AG09319 (cell line): ENCODE measurements around the gene MUC4.

ENCODE experiments used
- DNase-seq: peaks from one replicate; pipeline ENCODE4 v3.0.0-alpha.2; 2010; ENCODE audit warnings: low read depth; ENCODE audit errors: extremely low read depth
- TF ChIP-seq, protein P1 (sequence below): IDR thresholded peaks from 2 replicates; pipeline ENCODE4 v1.5.1; 2011; ENCODE audit warnings: low read depth, mild to moderate bottlenecking, inconsistent platforms, low read length, moderate library complexity

The MUC4 gene

DNA sequence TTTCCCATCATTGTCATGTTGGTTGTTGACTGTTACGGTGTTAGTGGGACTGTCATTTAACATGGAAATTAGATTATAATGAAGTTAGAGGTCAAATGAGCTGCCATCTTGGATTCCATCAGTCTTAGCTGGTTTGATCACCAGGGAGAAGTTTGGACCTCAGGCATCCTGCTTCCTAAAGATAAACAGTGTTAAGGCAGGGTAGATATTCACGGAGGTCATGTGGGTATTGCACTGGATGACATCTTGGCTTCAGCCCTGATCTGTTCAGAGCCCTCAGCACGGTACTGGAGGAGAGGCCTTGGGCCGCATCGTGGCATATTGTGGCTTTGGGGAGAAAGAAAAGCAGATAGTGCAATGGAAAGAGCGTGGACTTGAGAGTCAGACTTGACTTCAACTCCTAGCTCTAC, 102.0 kb downstream of the MUC4 start:
- TF ChIP-seq, protein P1, sequence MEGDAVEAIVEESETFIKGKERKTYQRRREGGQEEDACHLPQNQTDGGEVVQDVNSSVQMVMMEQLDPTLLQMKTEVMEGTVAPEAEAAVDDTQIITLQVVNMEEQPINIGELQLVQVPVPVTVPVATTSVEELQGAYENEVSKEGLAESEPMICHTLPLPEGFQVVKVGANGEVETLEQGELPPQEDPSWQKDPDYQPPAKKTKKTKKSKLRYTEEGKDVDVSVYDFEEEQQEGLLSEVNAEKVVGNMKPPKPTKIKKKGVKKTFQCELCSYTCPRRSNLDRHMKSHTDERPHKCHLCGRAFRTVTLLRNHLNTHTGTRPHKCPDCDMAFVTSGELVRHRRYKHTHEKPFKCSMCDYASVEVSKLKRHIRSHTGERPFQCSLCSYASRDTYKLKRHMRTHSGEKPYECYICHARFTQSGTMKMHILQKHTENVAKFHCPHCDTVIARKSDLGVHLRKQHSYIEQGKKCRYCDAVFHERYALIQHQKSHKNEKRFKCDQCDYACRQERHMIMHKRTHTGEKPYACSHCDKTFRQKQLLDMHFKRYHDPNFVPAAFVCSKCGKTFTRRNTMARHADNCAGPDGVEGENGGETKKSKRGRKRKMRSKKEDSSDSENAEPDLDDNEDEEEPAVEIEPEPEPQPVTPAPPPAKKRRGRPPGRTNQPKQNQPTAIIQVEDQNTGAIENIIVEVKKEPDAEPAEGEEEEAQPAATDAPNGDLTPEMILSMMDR: no peak

DNA sequence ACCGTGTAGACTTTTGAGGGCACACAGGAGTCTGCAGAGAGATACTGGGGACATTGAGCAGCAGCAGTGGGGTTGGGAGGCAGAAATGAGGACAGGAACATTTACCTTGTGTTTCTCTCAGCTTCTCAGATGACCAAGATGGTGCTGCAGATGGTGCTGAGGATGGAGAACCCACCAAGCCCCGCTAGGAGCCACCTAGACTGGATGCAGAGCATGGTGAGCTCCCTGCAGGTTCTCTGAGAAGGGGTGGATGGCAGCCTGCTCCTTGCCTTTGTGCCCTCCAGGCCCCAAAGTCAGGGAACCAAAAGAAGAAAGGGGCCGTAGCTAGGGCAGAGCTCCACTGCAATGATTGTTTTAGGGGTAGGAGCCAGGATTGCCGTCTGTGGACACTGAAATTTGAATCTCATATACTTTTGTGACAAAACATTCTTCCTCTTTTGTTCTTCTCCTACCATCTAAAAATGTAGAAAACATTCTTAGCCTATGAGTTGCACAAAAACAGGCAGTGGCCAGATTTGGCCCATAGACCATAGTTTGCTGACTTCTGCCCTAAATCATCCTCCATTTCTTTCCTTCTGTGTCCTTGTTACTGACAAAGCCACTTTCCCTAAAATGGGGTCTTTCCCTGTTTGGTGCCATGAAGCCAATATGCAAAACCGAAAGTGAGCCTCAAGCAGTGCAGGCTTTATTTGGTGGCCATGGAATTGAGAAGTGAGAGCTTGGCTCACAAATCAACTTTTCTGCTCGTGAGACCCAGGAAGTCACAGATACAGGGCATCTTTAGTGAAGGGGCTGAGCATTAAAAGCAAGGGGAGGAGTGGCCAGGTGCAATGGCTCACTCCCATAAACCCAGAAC, 102.9 kb downstream of the MUC4 start:
- TF ChIP-seq, protein P1: no peak

More for the DNA sequence above, 102.0 kb downstream of the MUC4 start:
- DNase-seq: no peak

DNA sequence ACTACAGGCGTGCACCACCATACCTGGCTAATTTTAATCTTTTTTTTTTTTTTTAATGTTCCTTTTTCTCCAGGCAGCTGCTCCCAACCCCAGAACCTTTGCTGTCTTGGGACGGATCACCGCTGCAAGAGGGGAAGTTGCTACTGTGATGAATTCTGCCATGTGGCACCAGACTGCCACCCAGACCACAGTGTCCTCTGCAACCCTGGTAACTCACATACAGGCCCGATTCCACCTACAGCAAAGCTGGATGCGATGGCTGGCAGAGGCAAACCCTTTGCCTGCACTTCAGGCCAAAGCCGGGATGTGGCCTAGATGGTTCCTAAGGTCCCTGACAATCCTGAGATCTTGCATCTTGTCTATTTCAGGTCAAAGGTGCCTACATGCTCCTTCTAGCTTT, 103.7 kb downstream of the MUC4 start:
- TF ChIP-seq, protein P1: no peak
- no peak for DNase-seq

More for the DNA sequence above, 102.9 kb downstream of the MUC4 start:
- DNase-seq: no peak

DNA sequence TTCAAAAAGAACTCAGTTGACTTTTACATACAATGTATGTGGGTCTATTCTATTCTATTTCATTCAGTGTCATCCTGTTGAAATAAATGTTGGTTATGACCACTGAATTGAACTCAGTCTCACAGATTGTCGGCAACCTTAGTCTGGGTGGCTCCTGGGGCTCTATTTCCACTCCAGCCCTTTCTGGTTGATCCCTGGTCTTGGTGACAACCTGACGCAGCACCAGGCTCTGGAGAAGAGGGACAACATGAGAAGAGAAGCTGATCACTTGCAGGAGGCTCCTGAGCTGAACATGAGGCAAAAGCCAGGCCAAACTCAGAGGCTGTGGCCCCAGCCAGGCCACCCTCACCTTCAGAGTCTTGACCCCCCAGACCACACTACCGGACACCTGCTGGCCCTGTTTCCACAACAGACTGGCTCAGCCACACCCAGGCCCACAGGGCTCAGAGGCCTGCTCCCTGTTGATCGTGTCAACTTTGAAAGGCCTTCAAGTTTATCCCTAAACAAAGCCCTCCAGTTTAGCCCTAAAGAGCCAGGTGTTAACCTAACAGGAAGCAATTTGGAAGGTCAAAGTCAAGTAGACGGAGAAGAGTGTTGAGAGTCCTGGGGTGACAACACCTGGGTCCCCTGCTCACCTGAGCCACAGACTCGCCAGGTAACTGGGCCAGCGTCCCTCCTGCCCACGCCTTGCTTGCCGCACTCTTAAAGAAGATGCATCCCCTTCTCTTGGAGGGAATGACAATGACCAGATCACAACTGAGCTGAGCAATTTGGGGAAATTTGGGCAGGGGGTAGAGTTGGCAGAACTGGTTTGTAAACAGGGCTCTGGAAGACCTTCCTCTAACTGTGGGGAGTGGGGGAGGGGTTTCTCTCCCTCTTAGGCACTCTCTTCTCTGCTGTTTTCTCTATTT, 106.4 kb downstream of the MUC4 start:
- TF ChIP-seq, protein P1: no peak
- no peak for DNase-seq

DNA sequence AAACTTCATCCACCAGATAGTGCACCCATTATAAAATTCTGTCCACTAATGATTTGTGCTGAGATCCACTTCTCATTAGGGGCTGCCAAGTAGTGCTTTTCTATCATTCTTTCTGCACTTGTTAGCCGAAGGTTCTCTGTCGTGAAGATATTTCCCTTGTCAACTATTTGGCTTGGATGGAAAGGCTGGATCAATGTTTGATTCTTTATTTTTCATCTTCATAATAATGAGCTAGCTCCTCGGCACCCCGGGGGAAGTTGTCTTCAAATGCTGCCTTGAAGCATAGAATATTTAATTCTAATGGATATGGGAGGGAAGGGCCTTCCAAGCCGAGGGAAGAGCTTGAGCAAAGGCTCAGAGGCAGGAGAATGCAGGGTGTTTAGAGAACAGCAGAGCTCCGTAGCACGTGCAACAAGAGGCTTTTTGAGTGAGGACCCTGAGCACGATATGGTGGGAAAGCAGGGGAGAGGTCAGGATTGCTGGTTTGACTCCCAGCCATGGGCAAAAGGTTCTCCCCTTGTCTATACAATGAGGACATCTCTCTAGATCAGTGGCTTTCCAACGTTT, 107.2 kb downstream of the MUC4 start:
- no peak for DNase-seq

DNA sequence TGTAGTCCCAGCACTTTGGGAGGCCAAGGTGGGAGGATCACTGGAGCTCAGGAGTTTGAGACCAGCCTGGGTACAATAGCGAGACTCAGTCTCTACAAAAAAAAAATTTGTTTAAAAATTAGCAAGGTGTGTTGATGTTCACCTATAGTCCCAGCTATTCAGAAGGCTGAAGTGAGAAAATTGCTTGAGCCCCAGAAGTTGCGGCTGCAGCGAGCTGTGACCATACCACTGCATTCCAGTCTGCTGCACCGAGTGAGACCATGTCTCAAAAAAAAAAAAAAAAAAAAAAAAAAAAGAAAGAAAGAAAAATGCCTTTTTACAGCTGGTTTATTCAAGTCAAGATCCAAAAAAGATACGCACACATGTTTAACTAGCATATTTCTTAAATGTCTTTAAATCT, 108.0 kb downstream of the MUC4 start:
- no peak for DNase-seq
- TF ChIP-seq, protein P1: no peak

More for the DNA sequence above, 107.2 kb downstream of the MUC4 start:
- TF ChIP-seq, protein P1: no peak
